Testis (tissue), 3 donors: ENCODE results near the gene PNPLA5. TPM values are rescaled to one million over a fixed set of nuclear protein-coding genes. Genes with fewer than 3 reads are reported as not detected.

ENCODE experiments used
- DNase-seq: peaks from one replicate; pipeline ENCODE4 v3.0.0-alpha.2; 2019
- H3K27ac ChIP-seq, 2 donors: fragments of 200-600 bp; sonication (generic); one replicate each; pipeline ENCODE4 v1.5.1; 2019
- H3K27me3 ChIP-seq: fragments of 200-600 bp; sonication (generic); one replicate; pipeline ENCODE4 v1.5.1; 2019
- H3K36me3 ChIP-seq: fragments of 200-600 bp; sonication (generic); one replicate; pipeline ENCODE4 v1.5.1; 2017; ENCODE audit warnings: low read depth; ENCODE audit errors: missing control alignments
- H3K4me1 ChIP-seq: fragments of 200-600 bp; sonication (generic); one replicate; pipeline ENCODE4 v1.5.1; 2019
- H3K4me3 ChIP-seq, 2 donors: fragments of 200-600 bp; sonication (generic); one replicate each; pipeline ENCODE4 v1.5.1; 2017 to 2019
- H3K9me3 ChIP-seq: fragments of 200-600 bp; sonication (generic); one replicate; pipeline ENCODE4 v1.5.1; 2017
- CTCF ChIP-seq, 3 experiments: fragments of 450-650 bp in 2 of 3; fragments of 200-600 bp in 1 of 3; sonication (generic) in 1 of 3; IDR thresholded peaks; one replicate each; pipeline ENCODE4 v1.5.1; 2016 to 2019; ENCODE audit warnings: antibody characterized with exemption in 3 of 3, mild to moderate bottlenecking in 2 of 3, moderate library complexity in 1 of 3
- POLR2A ChIP-seq: fragments of 450-650 bp; IDR thresholded peaks from one replicate; pipeline ENCODE4 v1.6.1; 2017; ENCODE audit warnings: antibody characterized with exemption, mild to moderate bottlenecking, moderate library complexity
- WGBS, 2 donors: methylation state at CpG; one replicate each; pipeline ENCODE4 v1.1.5; 2018; 5-methylcytosine and 5-hydroxymethylcytosine counted together
- intact Hi-C: fragments of 100-400 bp; cut with DNase I; formaldehyde crosslinking; loops from one replicate; pipeline ENCODE4 v1.15.1; 2023; ENCODE audit warnings: low total_unique reads
- polyA plus RNA-seq: library from polyadenylated mRNA; stranded (reverse); fragments of 350-450 nt; fragmentation: Illumina TruSeq; extraction: RNeasy Lipid Tissue Mini Kit (QIAGEN cat#74804); gene quantifications from one replicate; pipeline ENCODE4 v1.2.3, GENCODE V29; 2014; ENCODE audit warnings: low read depth, low replicate concordance; ENCODE audit not compliant: insufficient read depth
- total RNA-seq, 2 donors: library from RNA; depleted of rRNA; stranded (reverse); fragments of >200 nt; gene quantifications; one replicate each; pipeline ENCODE4 v1.2.3, GENCODE V29; 2016

PNPLA5 gene
- total and polyA plus RNA-seq, 3 donors from 2014 or later: not detected

- Histone ChIP-seq H3K9me3 (no peaks in the 10 kb centered on the region), H3K27me3 (no peaks in the 10 kb centered on the region), H3K36me3 (no peaks in the 10 kb centered on the region), H3K27ac (no peak overlapping the region), H3K4me3 (no peak overlapping the region), H3K4me1 (no peaks in the 10 kb centered on the region)
- 82 to 86% methylated on average over 5 of the region's 5 CpGs for WGBS, 2 donors
- DNase-seq: no peak
- intact Hi-C loops: no loop called here
- TF ChIP-seq CTCF (IDR thresholded peaks at IDR 0.05): no peak
- TF ChIP-seq POLR2A: no peak
These were observed 10.3 kb upstream of the PNPLA5 start for GRCh38 chr22:43901976-43902643.

- no peak for TF ChIP-seq CTCF (IDR thresholded peaks at IDR 0.05)
- no peak for TF ChIP-seq POLR2A
- intact Hi-C loops: no loop called here
- no peaks in the 10 kb centered on the region for H3K27me3 ChIP-seq
- H3K4me1 ChIP-seq: no peaks in the 10 kb centered on the region
- no peak overlapping the region for H3K4me3 ChIP-seq
- no peak for DNase-seq
- H3K27ac ChIP-seq: no peak overlapping the region
- no peaks in the 10 kb centered on the region for H3K36me3 ChIP-seq
- no peaks in the 10 kb centered on the region for H3K9me3 ChIP-seq
- 66 to 83% methylated on average over 7 of the region's 7 CpGs for WGBS, 2 donors
These were observed 8.4 kb upstream of the PNPLA5 start for GRCh38 chr22:43900206-43900605.

- no peak overlapping the region for H3K4me3 ChIP-seq
- H3K27me3 ChIP-seq: no peaks in the 10 kb centered on the region
- TF ChIP-seq CTCF (IDR thresholded peaks at IDR 0.05) (no peak), POLR2A (no peak)
- 64 to 74% methylated on average over 8 to 12 of the region's 12 CpGs for WGBS, 2 donors
- H3K9me3 ChIP-seq: no peaks in the 10 kb centered on the region
- intact Hi-C loops: no loop called here
- no peaks in the 10 kb centered on the region for H3K36me3 ChIP-seq
- no peaks in the 10 kb centered on the region for H3K4me1 ChIP-seq
- H3K27ac ChIP-seq: no peak overlapping the region
- DNase-seq: no peak
These were observed 6.0 kb upstream of the PNPLA5 start for GRCh38 chr22:43897751-43898261.

DNA sequence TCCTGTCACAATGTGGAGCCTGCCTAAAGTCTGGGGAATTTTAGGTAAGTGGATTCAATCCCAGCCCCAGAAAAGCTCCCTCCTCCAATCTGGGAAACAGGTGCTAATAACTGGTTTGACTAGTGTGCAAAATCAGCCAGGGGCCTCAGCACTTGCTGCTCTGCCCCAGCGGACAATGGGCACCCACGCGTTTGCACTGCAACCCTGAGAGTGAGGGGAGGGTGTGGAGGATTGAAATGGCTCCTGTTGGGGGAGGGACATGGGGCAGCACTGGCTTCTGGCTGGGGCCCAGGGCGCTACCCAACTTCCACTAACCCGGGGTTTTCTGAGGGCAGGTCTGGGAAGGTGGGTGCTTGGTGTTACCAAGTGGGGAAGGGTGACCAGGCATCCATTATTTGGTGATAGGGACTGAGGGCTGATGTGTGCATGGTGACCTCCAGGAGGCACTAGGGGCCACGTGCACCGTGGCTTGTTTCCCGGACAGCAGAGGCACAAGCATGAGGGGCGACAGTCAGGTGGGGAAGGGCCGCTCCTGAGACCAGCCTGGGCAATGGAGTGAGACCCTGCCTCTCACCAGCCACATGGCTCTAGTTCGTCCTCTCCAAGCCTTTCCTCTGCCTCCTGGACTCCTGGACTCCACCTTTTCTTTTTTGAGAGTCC is 4.3 kb upstream of the PNPLA5 start:
- 58 to 60% methylated on average over 5 to 11 of the region's 11 CpGs for WGBS, 2 donors
- intact Hi-C loops: no loop called here

More for the DNA sequence above, 4.3 kb upstream of the PNPLA5 start:
- H3K4me3 ChIP-seq: no peak overlapping the region
- H3K4me1 ChIP-seq: peaks cover 5% of the 10 kb centered on the region
- no peaks in the 10 kb centered on the region for H3K36me3 ChIP-seq
- no peak for TF ChIP-seq CTCF (IDR thresholded peaks at IDR 0.05)
- no peak for TF ChIP-seq POLR2A
- no peaks in the 10 kb centered on the region for H3K27me3 ChIP-seq
- H3K9me3 ChIP-seq: no peaks in the 10 kb centered on the region
- no peak for DNase-seq
- H3K27ac ChIP-seq: no peak overlapping the region
